ENCODE measurements around the gene OR10G3.

OR10G3 gene

GRCh38 chr14:21525571-21525961, 54.3 kb downstream of the OR10G3 start:
- Histone ChIP-seq H3K27ac (ENCODE audit: low read depth, low read length) (no peak overlapping the region), H3K9me3 (ENCODE audit: control insufficient read depth in 1 of 2, low read length in 2 of 2) (no peaks in the 10 kb centered on the region), H3K27me3 (ENCODE audit: control insufficient read depth in 1 of 2, insufficient read depth in 2 of 2, low read length in 2 of 2) (no peaks in the 10 kb centered on the region), H3K9ac (ENCODE audit: low read depth in 1 of 2, low read length in 2 of 2) (peak overlapping the region in 1 of 2 donors; percentile 51), H3K36me3 (ENCODE audit: control insufficient read depth in 1 of 2, insufficient read depth in 2 of 2, low read length in 2 of 2) (no peaks in the 10 kb centered on the region), H3K4me3 (ENCODE audit: low read depth in 1 of 2, low read length in 2 of 2) (peak overlapping the region; percentile 69 to 71), H3K4me1 (ENCODE audit: control insufficient read depth in 1 of 2, insufficient read depth in 2 of 2, low read length in 2 of 2) (peaks cover 3 to 9% of the 10 kb centered on the region in 2 donors)

- no peak overlapping the region for H3K27ac ChIP-seq (ENCODE audit: low read depth, low read length)
Observed at GRCh38 chr14:21524575-21525490, 55.0 kb downstream of the OR10G3 start.

GRCh38 chr14:21523203-21523602, 56.7 kb downstream of the OR10G3 start:
- H3K4me3 ChIP-seq (ENCODE audit: low read depth in 1 of 2, low read length in 2 of 2): no peak overlapping the region
- H3K27ac ChIP-seq (ENCODE audit: low read depth, low read length): no peak overlapping the region
- H3K4me1 ChIP-seq (ENCODE audit: control insufficient read depth in 1 of 2, insufficient read depth in 2 of 2, low read length in 2 of 2): peaks cover 3 to 9% of the 10 kb centered on the region in 2 donors
- no peak overlapping the region for H3K9ac ChIP-seq (ENCODE audit: low read depth in 1 of 2, low read length in 2 of 2)
- H3K36me3 ChIP-seq (ENCODE audit: control insufficient read depth in 1 of 2, insufficient read depth in 2 of 2, low read length in 2 of 2): no peaks in the 10 kb centered on the region
- H3K27me3 ChIP-seq (ENCODE audit: control insufficient read depth in 1 of 2, insufficient read depth in 2 of 2, low read length in 2 of 2): no peaks in the 10 kb centered on the region
- no peaks in the 10 kb centered on the region for H3K9me3 ChIP-seq (ENCODE audit: control insufficient read depth in 1 of 2, low read length in 2 of 2)

More at GRCh38 chr14:21524575-21525490, 55.0 kb downstream of the OR10G3 start:
- Histone ChIP-seq H3K9me3 (ENCODE audit: control insufficient read depth in 1 of 2, low read length in 2 of 2) (no peaks in the 10 kb centered on the region), H3K27me3 (ENCODE audit: control insufficient read depth in 1 of 2, insufficient read depth in 2 of 2, low read length in 2 of 2) (no peaks in the 10 kb centered on the region), H3K4me1 (ENCODE audit: control insufficient read depth in 1 of 2, insufficient read depth in 2 of 2, low read length in 2 of 2) (peaks cover 3 to 9% of the 10 kb centered on the region in 2 donors), H3K9ac (ENCODE audit: low read depth in 1 of 2, low read length in 2 of 2) (no peak overlapping the region), H3K4me3 (ENCODE audit: low read depth in 1 of 2, low read length in 2 of 2) (peak overlapping the region; percentile 69 to 71), H3K36me3 (ENCODE audit: control insufficient read depth in 1 of 2, insufficient read depth in 2 of 2, low read length in 2 of 2) (no peaks in the 10 kb centered on the region)

- Histone ChIP-seq H3K4me1 (ENCODE audit: control insufficient read depth in 1 of 2, insufficient read depth in 2 of 2, low read length in 2 of 2) (peaks cover under 1 to 3% of the 10 kb centered on the region in 2 donors), H3K9me3 (ENCODE audit: control insufficient read depth in 1 of 2, low read length in 2 of 2) (no peaks in the 10 kb centered on the region), H3K36me3 (ENCODE audit: control insufficient read depth in 1 of 2, insufficient read depth in 2 of 2, low read length in 2 of 2) (no peaks in the 10 kb centered on the region), H3K27ac (ENCODE audit: low read depth, low read length) (no peak overlapping the region), H3K9ac (ENCODE audit: low read depth in 1 of 2, low read length in 2 of 2) (no peak overlapping the region), H3K27me3 (ENCODE audit: control insufficient read depth in 1 of 2, insufficient read depth in 2 of 2, low read length in 2 of 2) (no peaks in the 10 kb centered on the region), H3K4me3 (ENCODE audit: low read depth in 1 of 2, low read length in 2 of 2) (no peak overlapping the region)
Observed at GRCh38 chr14:21521501-21521900, 58.4 kb downstream of the OR10G3 start.

GRCh38 chr14:21520767-21521166, 59.1 kb downstream of the OR10G3 start:
- H3K4me3 ChIP-seq (ENCODE audit: low read depth in 1 of 2, low read length in 2 of 2): no peak overlapping the region
- H3K4me1 ChIP-seq (ENCODE audit: control insufficient read depth in 1 of 2, insufficient read depth in 2 of 2, low read length in 2 of 2): peaks cover 0 to 3% of the 10 kb centered on the region in 2 donors
- H3K27me3 ChIP-seq (ENCODE audit: control insufficient read depth in 1 of 2, insufficient read depth in 2 of 2, low read length in 2 of 2): no peaks in the 10 kb centered on the region

GRCh38 chr14:21518725-21519124, 61.2 kb downstream of the OR10G3 start:
- H3K4me1 ChIP-seq (ENCODE audit: control insufficient read depth in 1 of 2, insufficient read depth in 2 of 2, low read length in 2 of 2): no peaks in the 10 kb centered on the region
- H3K9ac ChIP-seq (ENCODE audit: low read depth in 1 of 2, low read length in 2 of 2): no peak overlapping the region
- H3K9me3 ChIP-seq (ENCODE audit: control insufficient read depth in 1 of 2, low read length in 2 of 2): no peaks in the 10 kb centered on the region
- no peak overlapping the region for H3K4me3 ChIP-seq (ENCODE audit: low read depth in 1 of 2, low read length in 2 of 2)
- no peaks in the 10 kb centered on the region for H3K36me3 ChIP-seq (ENCODE audit: control insufficient read depth in 1 of 2, insufficient read depth in 2 of 2, low read length in 2 of 2)
- no peaks in the 10 kb centered on the region for H3K27me3 ChIP-seq (ENCODE audit: control insufficient read depth in 1 of 2, insufficient read depth in 2 of 2, low read length in 2 of 2)
- H3K27ac ChIP-seq (ENCODE audit: low read depth, low read length): no peak overlapping the region

More at GRCh38 chr14:21520767-21521166, 59.1 kb downstream of the OR10G3 start:
- no peak overlapping the region for H3K9ac ChIP-seq (ENCODE audit: low read depth in 1 of 2, low read length in 2 of 2)
- H3K36me3 ChIP-seq (ENCODE audit: control insufficient read depth in 1 of 2, insufficient read depth in 2 of 2, low read length in 2 of 2): no peaks in the 10 kb centered on the region
- no peaks in the 10 kb centered on the region for H3K9me3 ChIP-seq (ENCODE audit: control insufficient read depth in 1 of 2, low read length in 2 of 2)
- no peak overlapping the region for H3K27ac ChIP-seq (ENCODE audit: low read depth, low read length)
